K562 (cell line): Measurements from ENCODE around the gene USP38. TPM values are rescaled to one million over a fixed set of nuclear protein-coding genes. Genes with fewer than 3 reads are reported as not detected.

Experiments
- ATAC-seq: fragments of 200-7000 bp; cut with Tn5 transposase; 3 replicates; pipeline ENCODE4 v1.9.1; 2020; ENCODE audit warnings: moderate library complexity
- BruUV-seq: library from RNA; stranded (reverse); fragments of 400-500 nt; replicated peaks from 2 replicates; lab custom pipeline; 2021; lab: Mats Ljungman, UMichigan
- CTCF ChIA-PET: fragments of 300-600 bp; formaldehyde crosslinking; extraction: SDS; loops from one replicate; lab custom pipeline; 2021; ENCODE audit warnings: low intra/inter-chr PET ratio; lab: Yijun Ruan, JAX
- POLR2A ChIA-PET: fragments of 300-600, 350-650 bp; sonication (Branson Sonifier 250); formaldehyde crosslinking; extraction: SDS; loops from one replicate; lab custom pipeline; 2021; ENCODE audit warnings: antibody characterized with exemption, inconsistent platforms; lab: Yijun Ruan, JAX
- DNase-seq, 4 experiments: peaks; one replicate each; pipeline versions ENCODE4 v3.0.0 to v3.0.0-alpha.2; 2011 to 2018; ENCODE audit warnings: low spot score in 3 of 4, mixed read lengths in 3 of 4; ENCODE audit errors: extremely low read depth in 1 of 4
- FAIRE-seq: peaks from 2 replicates; lab custom pipeline; 2011; peaks lifted over from hg19 to GRCh38; lab: Jason Lieb, UNC
- H2AFZ ChIP-seq: 2 replicates; pipeline ENCODE4 v1.6.0; 2011; ENCODE audit warnings: low read depth, low read length, control low read depth, inconsistent platforms
- H3K27ac ChIP-seq: fragments of 200-600 bp; 3 replicates; pipeline ENCODE4 v1.8.0; 2011; ENCODE audit warnings: low read depth, mild to moderate bottlenecking, control low read depth, inconsistent platforms, low read length, moderate library complexity, mixed read lengths; ENCODE audit errors: extremely low read depth
- H3K27me3 ChIP-seq, 2 experiments: fragments of 300-600 bp in 1 of 2; 2 replicates in 1 of 2; 3 replicates in 1 of 2; pipeline versions ENCODE4 v1.6.0 to v1.8.0; 2011; ENCODE audit warnings: inconsistent platforms in 2 of 2, low read length in 2 of 2, mild to moderate bottlenecking in 1 of 2, mixed read lengths in 1 of 2, moderate library complexity in 1 of 2; ENCODE audit not compliant: control insufficient read depth in 2 of 2, insufficient read depth in 2 of 2
- H3K36me3 ChIP-seq: fragments of 300-600 bp; 3 replicates; pipeline ENCODE4 v1.8.0; 2011; ENCODE audit warnings: mild to moderate bottlenecking, low read length, inconsistent platforms; ENCODE audit not compliant: control insufficient read depth, insufficient read depth
- H3K4me1 ChIP-seq, 2 experiments: fragments of 200-600 bp in 1 of 2; replicated peaks in 1 of 2; 2 replicates in 1 of 2; 3 replicates in 1 of 2; pipeline versions ENCODE4 v1.5.1 to v1.8.0; 2011; ENCODE audit warnings: inconsistent platforms in 2 of 2, low read length in 2 of 2, mild to moderate bottlenecking in 1 of 2, mixed read lengths in 1 of 2, moderate library complexity in 1 of 2; ENCODE audit not compliant: control insufficient read depth in 2 of 2, insufficient read depth in 2 of 2
- H3K4me2 ChIP-seq: 2 replicates; pipeline ENCODE4 v1.6.1; 2011; ENCODE audit warnings: low read length, control low read depth, inconsistent platforms, mixed read lengths; ENCODE audit not compliant: insufficient read depth
- H3K4me3 ChIP-seq: fragments of 200-600 bp; sonication (generic), shearing (Covaris generic); 2 replicates; pipeline ENCODE4 v1.5.1; 2016; ENCODE audit warnings: control low read depth, inconsistent platforms
- H3K79me2 ChIP-seq: fragments of 200-600 bp; 3 replicates; pipeline ENCODE4 v1.8.0; 2011; ENCODE audit warnings: low read length, inconsistent platforms; ENCODE audit not compliant: control insufficient read depth, insufficient read depth
- H3K9ac ChIP-seq, 2 experiments: 2 replicates each; pipeline versions ENCODE4 v1.6.0 to v1.6.1; 2011; ENCODE audit warnings: low read depth in 2 of 2, low read length in 2 of 2, control low read depth in 1 of 2, inconsistent platforms in 1 of 2, mild to moderate bottlenecking in 1 of 2, mixed read lengths in 1 of 2; ENCODE audit not compliant: insufficient read depth in 1 of 2
- H3K9me1 ChIP-seq: one replicate; pipeline ENCODE4 v1.6.0; 2011; ENCODE audit warnings: inconsistent platforms, mild to moderate bottlenecking, low read length, moderate library complexity; ENCODE audit not compliant: control insufficient read depth, insufficient read depth
- H3K9me3 ChIP-seq: replicated peaks from 2 replicates; pipeline ENCODE4 v1.5.1; 2011; ENCODE audit warnings: low read depth, low read length, inconsistent platforms; ENCODE audit not compliant: control insufficient read depth, insufficient read depth
- H4K20me1 ChIP-seq: replicated peaks from 2 replicates; pipeline ENCODE4 v1.6.1; 2011; ENCODE audit warnings: low read length, inconsistent platforms, mixed read lengths; ENCODE audit not compliant: control insufficient read depth, insufficient read depth
- BCL6 ChIP-seq: fragments of 250-450 bp; sonication (Bioruptor Pico); IDR thresholded peaks from 2 replicates; pipeline ENCODE4 v1.4.0; 2020
- POLR2H ChIP-seq: IDR thresholded peaks from 2 replicates; pipeline ENCODE4 v1.6.1; 2016; ENCODE audit warnings: missing genetic modification characterization, low read depth, mild to moderate bottlenecking, control low read depth, missing compliant biosample characterization, moderate library complexity
- RBBP5 ChIP-seq: fragments of 200-600 bp; sonication (generic); IDR thresholded peaks from 2 replicates; pipeline ENCODE4 v1.6.1; 2012; ENCODE audit warnings: borderline replicate concordance, mild to moderate bottlenecking, low read length, control low read depth, inconsistent platforms; ENCODE audit not compliant: insufficient read depth, poor library complexity, severe bottlenecking
- TSHZ1 ChIP-seq: fragments of 250-450 bp; sonication (Bioruptor Pico); IDR thresholded peaks from 2 replicates; pipeline ENCODE4 v1.4.0; 2020; ENCODE audit warnings: mild to moderate bottlenecking, moderate library complexity
- ZNF507 ChIP-seq: conservative IDR thresholded peaks from 2 replicates; pipeline ENCODE4 v1.6.1; 2017; ENCODE audit warnings: missing genetic modification characterization, missing compliant biosample characterization
- WGBS: fragments of 100-300 bp; shearing (Covaris generic); methylation state at CpG from one replicate; pipeline ENCODE4 v1.1.6; 2016; ENCODE audit warnings: low coverage, mixed read lengths; ENCODE audit not compliant: insufficient coverage; ENCODE audit errors: missing lambda C conversion rate; 5-methylcytosine and 5-hydroxymethylcytosine counted together
- in situ Hi-C: fragments of 300-500 bp; cut with MboI; formaldehyde crosslinking; loops from 4 replicates; pipeline ENCODE4 v1.15.0; 2018; ENCODE audit warnings: inconsistent platforms, mixed read lengths
- intact Hi-C: fragments of 100-400 bp; cut with micrococcal nuclease; formaldehyde crosslinking; loops from 2 replicates; pipeline ENCODE4 v1.14.2; 2022
- polyA plus RNA-seq, 8 experiments: library from polyadenylated mRNA; depleted of rRNA in 4 of 8; stranded (reverse) in 5 of 8; unstranded in 3 of 8; fragments of >200 nt; fragmentation: Nextera tagmentation in 2 of 8; fragmentation: Illumina TruSeq in 1 of 8; extraction: Ambion mirVana in 2 of 8; extraction: Trizol in 1 of 8; gene quantifications; 2 replicates each; pipeline versions ENCODE4 v1.2.1 to v1.2.3, GENCODE V29; 2011 to 2014; ENCODE audit warnings: inconsistent platforms in 1 of 8, missing spikeins in 1 of 8
- total RNA-seq, 7 experiments: library from RNA; depleted of rRNA in 6 of 7; stranded (reverse); fragments of >200 nt in 6 of 7; fragmentation: Illumina TruSeq in 2 of 7; extraction: Trizol in 2 of 7; gene quantifications; 2 replicates each; pipeline versions ENCODE4 v1.2.1 to v1.2.3, GENCODE V29; 2011 to 2021; ENCODE audit warnings: low replicate concordance in 1 of 7

The USP38 gene
- total and polyA plus RNA-seq, 9 of the 15 experiments (the other 6 are each of a cell fraction or from before 2014, with no cell fraction given), result 4.2 to 20.6 (median 11.2) TPM

DNA sequence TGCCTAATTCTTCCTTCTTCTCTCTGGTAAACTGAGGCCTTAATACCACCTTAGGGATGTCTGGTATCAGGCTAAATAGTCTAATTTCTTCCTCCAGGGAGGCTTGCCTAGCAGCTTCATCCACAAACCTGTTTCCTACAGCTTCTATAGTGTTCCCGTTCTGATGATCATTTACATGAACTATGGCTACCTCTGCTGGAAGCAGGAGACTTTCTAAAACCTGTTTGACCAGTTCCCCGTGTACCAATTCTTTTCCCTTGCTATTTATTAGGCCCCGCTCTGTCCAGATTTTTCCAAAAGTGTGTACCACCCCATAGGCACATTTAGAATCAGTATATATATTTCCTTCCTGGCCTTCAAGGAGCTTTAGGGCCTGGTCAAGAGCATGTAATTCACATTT lies 5.8 kb upstream of the USP38 start:
- no peaks in the 10 kb centered on the region for H3K36me3 ChIP-seq
- no peaks in the 10 kb centered on the region; a peak in 1 of 5 replicates for H3K4me1 ChIP-seq
- H3K27me3 ChIP-seq, result no peaks in the 10 kb centered on the region
- peaks cover 8% of the 10 kb centered on the region; the same call in 2 of the 3 replicates for H3K79me2 ChIP-seq
- no peak overlapping the region for H3K9ac ChIP-seq
- 29% methylated on average over 3 of the region's 3 CpGs for WGBS
- no peak for TF ChIP-seq ZNF507 (tag)
- TF ChIP-seq BCL6 (CRISPR knock-in tag), result no peak
- TF ChIP-seq TSHZ1 (CRISPR knock-in tag), result no peak
- no peak for TF ChIP-seq RBBP5
- no peak for TF ChIP-seq POLR2H (tag)
- intact Hi-C loops (no loop called here), in situ Hi-C loops (no loop called here)
- no peak overlapping the region for H3K4me2 ChIP-seq
- no TSS peak for BruUV-seq
- POLR2A ChIA-PET, result no interaction called here
- FAIRE-seq, result no peak
- no peak overlapping the region for H2AFZ ChIP-seq
- H4K20me1 ChIP-seq, result no peaks in the 10 kb centered on the region
- CTCF ChIA-PET, result no interaction called here
- DNase-seq, result no peak
- no peak for ATAC-seq
- no peaks in the 10 kb centered on the region for H3K9me1 ChIP-seq
- no peak overlapping the region for H3K4me3 ChIP-seq
- H3K27ac ChIP-seq, result no peak overlapping the region
- 0 out of 2 replicates have a peak, but pooled peaks cover 3% of the 10 kb centered on the region for H3K9me3 ChIP-seq
